Measurements from ENCODE around the gene NEDD4. TPM values are rescaled to one million over a fixed set of nuclear protein-coding genes. Genes with fewer than 3 reads are reported as not detected.
"Not testable (repeated sequence)": the region's sequence is repeated elsewhere in the genome, so short reads cannot be mapped to it uniquely, and the experiment has no call there.

The NEDD4 gene
- total RNA-seq, 4 donors from 2014 or later: 3.6 to 15.0 (median 14.4) TPM

DNA sequence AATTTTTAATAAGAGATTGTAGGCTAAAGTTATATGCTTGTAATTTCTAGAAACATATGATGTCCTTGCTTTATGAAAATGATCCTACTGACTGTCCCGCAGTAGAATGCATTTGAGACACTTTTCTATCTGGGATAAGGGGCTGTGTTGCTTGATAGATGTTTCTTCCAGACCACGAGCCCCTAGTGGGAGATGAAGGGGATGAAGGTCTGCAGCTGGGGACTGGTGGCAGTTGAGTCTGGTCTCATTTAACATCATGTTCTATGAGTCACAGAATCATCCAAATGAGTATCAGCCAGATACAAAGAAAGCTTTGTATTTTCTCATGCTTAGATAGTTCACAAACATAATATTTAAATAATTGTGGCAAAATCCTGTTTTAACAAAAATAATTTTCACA, 166.2 kb downstream of the NEDD4 start:
- Histone ChIP-seq H3K27me3 (no peaks in the 10 kb centered on the region), H3K36me3 (peaks cover 0 to 8% (median 0%) of the 10 kb centered on the region in 4 donors), H3K27ac (no peak overlapping the region), H3K9me3 (no peaks in the 10 kb centered on the region), H3K4me1 (peaks cover 0 to 3% (median 0%) of the 10 kb centered on the region in 4 donors), H3K4me3 (no peak overlapping the region)
- no peak for DNase-seq
- intact Hi-C loops (cut with DNase I; ENCODE audit: low total_unique reads) (no loop called here), in situ Hi-C loops (cut with MboI; ENCODE audit: low pct_ligation_motif_present in 1 of 4, low pct_unique_long_range_greater_than_20kb in 1 of 4, low sequenced_read_pairs in 3 of 4) (loop anchor here in 1 of 4 donors (25.0 kb wide), 1 partner anchor 165 kb away; no protein-coding TSS in a partner anchor)
- 67 to 100% methylated on average over 1 to 2 of the region's 2 CpGs for WGBS, 2 donors (ENCODE audit: low coverage in 1 of 2)
- TF ChIP-seq POLR2AphosphoS5 (IDR thresholded peaks at IDR 0.05) (no peak), EP300 (IDR thresholded peaks at IDR 0.05; ENCODE audit: low read depth) (no peak), POLR2A (IDR thresholded peaks at IDR 0.05) (no peak)
- TF ChIP-seq, protein P1, sequence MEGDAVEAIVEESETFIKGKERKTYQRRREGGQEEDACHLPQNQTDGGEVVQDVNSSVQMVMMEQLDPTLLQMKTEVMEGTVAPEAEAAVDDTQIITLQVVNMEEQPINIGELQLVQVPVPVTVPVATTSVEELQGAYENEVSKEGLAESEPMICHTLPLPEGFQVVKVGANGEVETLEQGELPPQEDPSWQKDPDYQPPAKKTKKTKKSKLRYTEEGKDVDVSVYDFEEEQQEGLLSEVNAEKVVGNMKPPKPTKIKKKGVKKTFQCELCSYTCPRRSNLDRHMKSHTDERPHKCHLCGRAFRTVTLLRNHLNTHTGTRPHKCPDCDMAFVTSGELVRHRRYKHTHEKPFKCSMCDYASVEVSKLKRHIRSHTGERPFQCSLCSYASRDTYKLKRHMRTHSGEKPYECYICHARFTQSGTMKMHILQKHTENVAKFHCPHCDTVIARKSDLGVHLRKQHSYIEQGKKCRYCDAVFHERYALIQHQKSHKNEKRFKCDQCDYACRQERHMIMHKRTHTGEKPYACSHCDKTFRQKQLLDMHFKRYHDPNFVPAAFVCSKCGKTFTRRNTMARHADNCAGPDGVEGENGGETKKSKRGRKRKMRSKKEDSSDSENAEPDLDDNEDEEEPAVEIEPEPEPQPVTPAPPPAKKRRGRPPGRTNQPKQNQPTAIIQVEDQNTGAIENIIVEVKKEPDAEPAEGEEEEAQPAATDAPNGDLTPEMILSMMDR (IDR thresholded peaks at IDR 0.05): no peak

GRCh38 chr15:55824857-55825613, 168.4 kb downstream of the NEDD4 start:
- intact Hi-C loops (cut with DNase I; ENCODE audit: low total_unique reads): no loop called here
- TF ChIP-seq, protein P1 (IDR thresholded peaks at IDR 0.05): no peak
- TF ChIP-seq EP300 (IDR thresholded peaks at IDR 0.05; ENCODE audit: low read depth): no peak
- TF ChIP-seq POLR2A (IDR thresholded peaks at IDR 0.05): no peak
- TF ChIP-seq POLR2AphosphoS5 (IDR thresholded peaks at IDR 0.05): no peak

GRCh38 chr15:55823699-55824340, 169.6 kb downstream of the NEDD4 start:
- DNase-seq: no peak
- H3K27me3 ChIP-seq: no peaks in the 10 kb centered on the region
- H3K4me3 ChIP-seq: no peak overlapping the region
- peak overlapping the region in 2 of 4 donors; percentile 33 to 56 for H3K27ac ChIP-seq
- in situ Hi-C loops (cut with MboI; ENCODE audit: low pct_ligation_motif_present in 1 of 4, low pct_unique_long_range_greater_than_20kb in 1 of 4, low sequenced_read_pairs in 3 of 4): no loop called here
- H3K9me3 ChIP-seq: no peaks in the 10 kb centered on the region
- TF ChIP-seq, protein P1 (IDR thresholded peaks at IDR 0.05): no peak
- TF ChIP-seq POLR2A (IDR thresholded peaks at IDR 0.05): no peak
- TF ChIP-seq EP300 (IDR thresholded peaks at IDR 0.05; ENCODE audit: low read depth): no peak
- TF ChIP-seq POLR2AphosphoS5 (IDR thresholded peaks at IDR 0.05): no peak
- intact Hi-C loops (cut with DNase I; ENCODE audit: low total_unique reads): no loop called here
- H3K36me3 ChIP-seq: no peaks in the 10 kb centered on the region
- 0 to 26% methylated on average over 3 of the region's 3 CpGs for WGBS, 2 donors (ENCODE audit: low coverage in 1 of 2)
- peaks cover 0 to 3% (median 0%) of the 10 kb centered on the region in 4 donors for H3K4me1 ChIP-seq

More at GRCh38 chr15:55824857-55825613, 168.4 kb downstream of the NEDD4 start:
- no peaks in the 10 kb centered on the region for H3K9me3 ChIP-seq
- no peak overlapping the region for H3K27ac ChIP-seq
- peaks cover 0 to 3% (median 0%) of the 10 kb centered on the region in 4 donors for H3K4me1 ChIP-seq
- 89 to 93% methylated on average over 4 of the region's 4 CpGs for WGBS, 2 donors (ENCODE audit: low coverage in 1 of 2)
- in situ Hi-C loops (cut with MboI; ENCODE audit: low pct_ligation_motif_present in 1 of 4, low pct_unique_long_range_greater_than_20kb in 1 of 4, low sequenced_read_pairs in 3 of 4): loop anchor here in 1 of 4 donors (25.0 kb wide), 1 partner anchor 163 kb away; no protein-coding TSS in a partner anchor
- H3K27me3 ChIP-seq: no peaks in the 10 kb centered on the region
- DNase-seq: no peak
- H3K36me3 ChIP-seq: no peaks in the 10 kb centered on the region
- no peak overlapping the region for H3K4me3 ChIP-seq

DNA sequence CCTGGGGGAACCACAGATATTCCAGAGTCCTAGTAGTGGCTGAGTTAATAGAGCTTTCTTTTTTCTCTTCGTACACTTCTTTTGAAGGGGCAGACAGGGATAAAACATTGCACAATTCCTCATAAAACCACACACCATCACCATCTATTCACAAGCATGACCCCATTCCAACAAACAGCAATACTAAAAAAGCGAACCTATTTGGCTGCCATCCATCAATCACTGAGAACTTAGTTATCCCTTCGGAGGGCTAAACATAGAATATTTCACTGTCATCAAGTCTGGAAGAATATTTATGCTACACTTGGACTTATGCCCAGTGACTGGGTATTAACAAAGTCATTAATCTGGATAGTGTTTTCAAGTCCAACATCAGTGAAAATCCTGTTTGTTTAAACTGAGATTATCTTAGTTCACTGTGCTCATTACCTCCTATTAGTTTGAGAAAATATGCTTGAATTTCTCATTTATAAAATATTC, 170.2 kb downstream of the NEDD4 start:
- in situ Hi-C loops (cut with MboI; ENCODE audit: low pct_ligation_motif_present in 1 of 4, low pct_unique_long_range_greater_than_20kb in 1 of 4, low sequenced_read_pairs in 3 of 4) (no loop called here), intact Hi-C loops (cut with DNase I; ENCODE audit: low total_unique reads) (no loop called here)
- no peak for DNase-seq
- no peaks in the 10 kb centered on the region for H3K9me3 ChIP-seq
- 14 to 44% methylated on average over 1 to 3 of the region's 3 CpGs for WGBS, 2 donors (ENCODE audit: low coverage in 1 of 2)
- TF ChIP-seq POLR2AphosphoS5 (IDR thresholded peaks at IDR 0.05) (peak in 2 of 3 donors; percentile 39 to 64), EP300 (IDR thresholded peaks at IDR 0.05; ENCODE audit: low read depth) (no peak), POLR2A (IDR thresholded peaks at IDR 0.05) (no peak)
- TF ChIP-seq, protein P1 (IDR thresholded peaks at IDR 0.05): no peak
- no peaks in the 10 kb centered on the region for H3K27me3 ChIP-seq
- no peaks in the 10 kb centered on the region for H3K36me3 ChIP-seq
- no peak overlapping the region for H3K4me3 ChIP-seq
- H3K4me1 ChIP-seq: peaks cover 0 to 3% (median 0%) of the 10 kb centered on the region in 4 donors
- H3K27ac ChIP-seq: peak overlapping the region in 2 of 4 donors; percentile 33 to 56

DNA sequence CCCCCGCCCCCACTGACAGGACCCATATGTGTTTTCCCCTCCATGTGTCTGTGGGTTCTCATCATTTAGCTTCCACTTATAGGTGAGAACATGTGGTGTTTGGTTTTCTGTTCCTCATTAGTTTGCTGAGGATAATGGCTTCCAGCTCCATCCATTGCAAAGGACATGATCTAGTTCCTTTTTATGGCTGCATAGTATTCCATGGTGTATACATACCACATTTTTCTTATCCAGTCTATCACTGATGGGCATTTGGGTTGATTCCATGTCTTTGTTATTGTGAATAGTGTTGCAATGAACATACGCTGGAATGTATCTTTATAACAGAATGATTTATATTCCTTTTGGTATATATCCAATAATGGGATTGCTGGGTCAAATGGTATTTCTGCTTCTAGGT, 171.7 kb downstream of the NEDD4 start:
- intact Hi-C loops (cut with DNase I; ENCODE audit: low total_unique reads); H3K9me3 ChIP-seq; H3K27ac ChIP-seq; H3K4me1 ChIP-seq; in situ Hi-C loops (cut with MboI; ENCODE audit: low pct_ligation_motif_present in 1 of 4, low pct_unique_long_range_greater_than_20kb in 1 of 4, low sequenced_read_pairs in 3 of 4); H3K4me3 ChIP-seq; DNase-seq; H3K36me3 ChIP-seq; H3K27me3 ChIP-seq: not testable (repeated sequence)
- WGBS, 2 donors (ENCODE audit: low coverage in 1 of 2): 87 to 92% methylated on average over 2 of the region's 2 CpGs
